Measurements from ENCODE around the gene ALK.

Gene ALK

GRCh38 chr2:29392774-29393173, 528.6 kb downstream of the ALK start:
- TF ChIP-seq CTCF (IDR thresholded peaks at IDR 0.05; ENCODE audit: insufficient read depth, low read depth, low read length, missing control alignments), result no peak
- no peak overlapping the region for H3K4me3 ChIP-seq (ENCODE audit: low read depth, low read length)
- DNase-seq (ENCODE audit: low read depth), result no peak

- DNase-seq (ENCODE audit: low read depth), result no peak
- H3K4me3 ChIP-seq (ENCODE audit: low read depth, low read length), result no peak overlapping the region
- TF ChIP-seq CTCF (IDR thresholded peaks at IDR 0.05; ENCODE audit: insufficient read depth, low read depth, low read length, missing control alignments), result no peak
These were observed 531.2 kb downstream of the ALK start for GRCh38 chr2:29390136-29390535.

- no peak overlapping the region for H3K4me3 ChIP-seq (ENCODE audit: low read depth, low read length)
- TF ChIP-seq CTCF (IDR thresholded peaks at IDR 0.05; ENCODE audit: insufficient read depth, low read depth, low read length, missing control alignments), result no peak
- no peak for DNase-seq (ENCODE audit: low read depth)
These were observed 531.7 kb downstream of the ALK start for GRCh38 chr2:29389686-29390085.

- TF ChIP-seq CTCF (IDR thresholded peaks at IDR 0.05; ENCODE audit: insufficient read depth, low read depth, low read length, missing control alignments), result no peak
- DNase-seq (ENCODE audit: low read depth), result no peak
- no peak overlapping the region for H3K4me3 ChIP-seq (ENCODE audit: low read depth, low read length)
These were observed 533.3 kb downstream of the ALK start for GRCh38 chr2:29388071-29388470.

GRCh38 chr2:29382486-29382885, 538.9 kb downstream of the ALK start:
- DNase-seq (ENCODE audit: low read depth), result no peak
- no peak for TF ChIP-seq CTCF (IDR thresholded peaks at IDR 0.05; ENCODE audit: insufficient read depth, low read depth, low read length, missing control alignments)
- no peak overlapping the region for H3K4me3 ChIP-seq (ENCODE audit: low read depth, low read length)

- no peak for TF ChIP-seq CTCF (IDR thresholded peaks at IDR 0.05; ENCODE audit: insufficient read depth, low read depth, low read length, missing control alignments)
- no peak overlapping the region for H3K4me3 ChIP-seq (ENCODE audit: low read depth, low read length)
- DNase-seq (ENCODE audit: low read depth), result no peak
These were observed 543.6 kb downstream of the ALK start for GRCh38 chr2:29377788-29378187.

GRCh38 chr2:29376541-29376940, 544.8 kb downstream of the ALK start:
- DNase-seq (ENCODE audit: low read depth), result no peak
- H3K4me3 ChIP-seq (ENCODE audit: low read depth, low read length), result no peak overlapping the region
- no peak for TF ChIP-seq CTCF (IDR thresholded peaks at IDR 0.05; ENCODE audit: insufficient read depth, low read depth, low read length, missing control alignments)

All from GM12865 (cell line).